ENCODE measurements around the gene IL13.

IL13 gene

DNA sequence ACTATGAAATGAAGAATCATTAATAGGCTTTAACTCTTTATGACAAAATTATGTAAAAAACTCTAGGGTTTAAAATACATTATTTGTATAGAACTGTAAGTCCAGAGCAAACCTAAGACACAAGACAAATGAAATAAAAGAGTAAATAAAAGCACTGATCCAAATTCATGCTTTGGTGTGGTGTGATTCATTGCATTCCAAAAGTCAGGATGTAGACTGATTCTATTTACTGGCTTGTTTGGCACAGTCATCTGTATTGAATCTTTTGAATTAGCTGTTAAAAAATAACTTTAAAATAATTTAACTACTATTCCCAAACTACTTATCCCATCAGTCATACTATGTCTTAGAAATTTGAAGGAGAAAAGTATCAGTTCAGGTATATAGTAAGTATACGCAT lies 46.9 kb downstream of the IL13 start:
- no peak for TF ChIP-seq CTCF (IDR thresholded peaks at IDR 0.05)
- Histone ChIP-seq H3K27ac (no peak overlapping the region), H3K4me3 (ENCODE audit: low read depth, low read length) (no peak overlapping the region), H3K9ac (no peak overlapping the region), H3K79me2 (no peaks in the 10 kb centered on the region), H3K9me3 (ENCODE audit: control insufficient read depth, low read length) (no peaks in the 10 kb centered on the region), H2AFZ (no peak overlapping the region), H3K4me1 (no peaks in the 10 kb centered on the region), H3K27me3 (ENCODE audit: control insufficient read depth, insufficient read depth, low read length) (no peaks in the 10 kb centered on the region), H3K4me2 (ENCODE audit: low read length) (no peak overlapping the region), H3K36me3 (ENCODE audit: control insufficient read depth, insufficient read depth, low read length) (no peaks in the 10 kb centered on the region)

DNA sequence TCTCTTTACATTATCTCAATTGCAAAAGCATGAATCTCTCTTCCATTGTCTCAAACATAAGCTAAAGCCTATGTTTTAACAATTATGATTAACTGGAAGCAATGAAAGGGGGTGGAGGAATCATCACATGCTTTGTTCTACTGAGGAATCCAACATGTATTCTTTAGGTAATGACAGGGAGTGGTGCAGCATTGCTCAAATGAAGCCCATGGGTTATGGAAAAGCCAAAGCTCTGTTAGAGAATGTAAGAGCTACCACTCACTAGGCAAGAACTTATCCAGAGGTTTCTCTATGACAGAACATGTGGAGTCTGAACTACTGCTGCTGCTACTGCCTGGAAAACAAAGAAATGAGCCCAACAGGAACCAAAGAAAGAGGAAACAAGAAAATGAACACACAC lies 50.7 kb downstream of the IL13 start:
- no peak overlapping the region for H3K4me2 ChIP-seq (ENCODE audit: low read length)
- H3K27ac ChIP-seq = no peak overlapping the region
- H3K9ac ChIP-seq = no peak overlapping the region
- no peaks in the 10 kb centered on the region for H3K27me3 ChIP-seq (ENCODE audit: control insufficient read depth, insufficient read depth, low read length)
- no peaks in the 10 kb centered on the region for H3K9me3 ChIP-seq (ENCODE audit: control insufficient read depth, low read length)
- H3K79me2 ChIP-seq = no peaks in the 10 kb centered on the region
- no peaks in the 10 kb centered on the region for H3K36me3 ChIP-seq (ENCODE audit: control insufficient read depth, insufficient read depth, low read length)
- H3K4me3 ChIP-seq (ENCODE audit: low read depth, low read length) = no peak overlapping the region
- H3K4me1 ChIP-seq = no peaks in the 10 kb centered on the region
- H2AFZ ChIP-seq = no peak overlapping the region
- TF ChIP-seq CTCF (IDR thresholded peaks at IDR 0.05) = no peak

All from parathyroid adenoma (tissue), 2 donors.